ENCODE data around the gene NFIA. TPM values are rescaled to one million over a fixed set of nuclear protein-coding genes. Genes with fewer than 3 reads are reported as not detected.
"Not testable (repeated sequence)": the region's sequence is repeated elsewhere in the genome, so short reads cannot be mapped to it uniquely, and the experiment has no call there.

The NFIA gene
- total RNA-seq, 1 experiment from 2014 or later = 12.7 TPM

GRCh38 chr1:61071205-61072130 is 10.9 kb upstream of the NFIA start:
- BruUV-seq (replicated peaks) = no TSS peak
- ATAC-seq (no peak), DNase-seq (no peak)
- H2AFZ ChIP-seq (ENCODE audit: low read length) = no peak overlapping the region
- H3K9me3 ChIP-seq (ENCODE audit: low read length) = no peaks in the 10 kb centered on the region
- POLR2A ChIA-PET (ENCODE audit: unreplicated experiment) = interaction anchor here (0.6 kb wide), 1 partner anchor 68 kb away, joined by 6 read pairs; no protein-coding TSS in a partner anchor
- no peak overlapping the region for H3K9ac ChIP-seq (ENCODE audit: low read length)
- intact Hi-C loops (cut with micrococcal nuclease) = no loop called here
- no peaks in the 10 kb centered on the region for H4K20me1 ChIP-seq (ENCODE audit: low read length)
- H3K27me3 ChIP-seq (ENCODE audit: low read length) = no peaks in the 10 kb centered on the region
- TF ChIP-seq EZH2phosphoT487 (IDR thresholded peaks at IDR 0.05; ENCODE audit: borderline replicate concordance, low read length) = no peak
- no peak for TF ChIP-seq CTCF (conservative IDR thresholded peaks at IDR 0.05; ENCODE audit: low read depth, low read length)
- TF ChIP-seq EZH2 (IDR thresholded peaks at IDR 0.05; ENCODE audit: low read length, unreplicated experiment) = no peak
- no peaks in the 10 kb centered on the region for H3K79me2 ChIP-seq (ENCODE audit: low read length)
- H3K27ac ChIP-seq (ENCODE audit: low read length) = no peak overlapping the region
- no peaks in the 10 kb centered on the region for H3K36me3 ChIP-seq (ENCODE audit: low read depth, low read length)
- no peak overlapping the region for H3K4me3 ChIP-seq (ENCODE audit: low read length)
- no peak overlapping the region for H3K4me2 ChIP-seq (ENCODE audit: low read length)
- no peaks in the 10 kb centered on the region for H3K9me2 ChIP-seq (replicated peaks; ENCODE audit: low read length)
- peaks cover 24% of the 10 kb centered on the region for H3K4me1 ChIP-seq (ENCODE audit: insufficient read depth, low read length)
- H3F3A ChIP-seq (ENCODE audit: low read length, unreplicated experiment) = no peaks in the 10 kb centered on the region
- CTCF ChIA-PET = no interaction called here

DNA sequence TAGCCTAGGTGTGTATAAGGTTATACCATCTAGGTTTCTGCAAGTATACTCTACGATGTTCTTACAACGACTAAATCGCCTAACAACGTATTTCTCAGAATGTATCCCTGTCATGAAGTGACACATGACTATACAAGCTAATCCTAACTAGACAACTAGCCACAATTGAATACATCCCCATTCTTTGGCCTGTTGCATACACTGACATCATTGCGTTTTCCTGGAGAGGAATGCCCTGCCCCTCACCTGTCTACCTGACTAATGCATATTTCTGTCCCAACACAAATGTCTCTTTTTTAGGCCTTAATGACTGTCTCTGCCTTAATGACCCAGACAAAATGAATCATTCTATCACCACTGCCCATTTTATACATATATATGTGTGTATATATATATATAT is 8.5 kb upstream of the NFIA start:
- ChIA-PET CTCF (no interaction called here), POLR2A (ENCODE audit: unreplicated experiment) (no interaction called here)
- Histone ChIP-seq H3K4me3 (ENCODE audit: low read length) (no peak overlapping the region), H3K9ac (ENCODE audit: low read length) (no peak overlapping the region), H3K9me2 (replicated peaks; ENCODE audit: low read length) (no peaks in the 10 kb centered on the region), H4K20me1 (ENCODE audit: low read length) (no peaks in the 10 kb centered on the region), H3K27ac (ENCODE audit: low read length) (no peak overlapping the region), H3K27me3 (ENCODE audit: low read length) (no peaks in the 10 kb centered on the region), H3K36me3 (ENCODE audit: low read depth, low read length) (no peaks in the 10 kb centered on the region), H3K79me2 (ENCODE audit: low read length) (no peaks in the 10 kb centered on the region), H3F3A (ENCODE audit: low read length, unreplicated experiment) (no peaks in the 10 kb centered on the region), H2AFZ (ENCODE audit: low read length) (no peak overlapping the region), H3K9me3 (ENCODE audit: low read length) (no peaks in the 10 kb centered on the region), H3K4me2 (ENCODE audit: low read length) (no peak overlapping the region), H3K4me1 (ENCODE audit: insufficient read depth, low read length) (peaks cover 16% of the 10 kb centered on the region)
- TF ChIP-seq EZH2phosphoT487 (IDR thresholded peaks at IDR 0.05; ENCODE audit: borderline replicate concordance, low read length) = no peak
- no peak for TF ChIP-seq EZH2 (IDR thresholded peaks at IDR 0.05; ENCODE audit: low read length, unreplicated experiment)
- TF ChIP-seq CTCF (conservative IDR thresholded peaks at IDR 0.05; ENCODE audit: low read depth, low read length) = no peak
- intact Hi-C loops (cut with micrococcal nuclease) = no loop called here
- DNase-seq (no peak), ATAC-seq (no peak)
- BruUV-seq (replicated peaks) = no TSS peak

DNA sequence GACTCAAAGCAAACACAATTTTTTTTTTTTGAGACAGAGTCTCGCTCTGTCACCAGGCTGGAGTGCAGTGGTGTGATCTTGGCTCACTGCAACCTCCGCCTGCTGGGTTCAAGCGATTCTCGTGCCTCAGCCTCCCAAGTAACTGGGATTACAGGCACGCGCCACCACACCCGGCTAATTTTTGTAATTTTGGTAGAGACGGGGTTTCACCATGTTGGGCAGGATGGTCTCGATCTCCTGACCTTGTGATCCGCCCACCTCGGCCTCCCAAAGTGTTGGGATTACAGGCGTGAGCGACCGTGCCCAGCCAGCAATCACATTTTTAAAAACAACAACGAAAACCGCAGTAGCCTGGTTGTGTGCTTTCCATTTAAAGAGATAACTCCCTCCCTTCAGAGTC is 6.5 kb upstream of the NFIA start:
- intact Hi-C loops (cut with micrococcal nuclease) = loop anchor here (1.0 to 2.0 kb wide), 2 partner anchors 19 to 263 kb away; no protein-coding TSS in a partner anchor

More for the DNA sequence above, 6.5 kb upstream of the NFIA start:
- H3K79me2 ChIP-seq (ENCODE audit: low read length); ATAC-seq; H3K9ac ChIP-seq (ENCODE audit: low read length); H3K9me2 ChIP-seq (replicated peaks; ENCODE audit: low read length); H3K36me3 ChIP-seq (ENCODE audit: low read depth, low read length); H3F3A ChIP-seq (ENCODE audit: low read length, unreplicated experiment); DNase-seq; CTCF ChIA-PET; BruUV-seq (replicated peaks); H3K9me3 ChIP-seq (ENCODE audit: low read length); H3K27ac ChIP-seq (ENCODE audit: low read length); H4K20me1 ChIP-seq (ENCODE audit: low read length); H3K27me3 ChIP-seq (ENCODE audit: low read length); POLR2A ChIA-PET (ENCODE audit: unreplicated experiment): not testable (repeated sequence)
- Histone ChIP-seq H3K4me3 (ENCODE audit: low read length) (peak overlapping the region; percentile 76), H3K4me1 (ENCODE audit: insufficient read depth, low read length) (peaks cover 34% of the 10 kb centered on the region), H3K4me2 (ENCODE audit: low read length) (peak overlapping the region; percentile 93), H2AFZ (ENCODE audit: low read length) (peak overlapping the region; percentile 85)

Measured in PC-3 (cell line).